ENCODE results near the gene SIX4. TPM values are rescaled to one million over a fixed set of nuclear protein-coding genes. Genes with fewer than 3 reads are reported as not detected.

Gene SIX4
- total RNA-seq, 2 experiments from 2014 or later: 2.4 to 3.1 TPM

- no peaks in the 10 kb centered on the region for H3K9me2 ChIP-seq (ENCODE audit: insufficient read depth, low read length)
- no TSS peak for BruUV-seq (replicated peaks)
- TF ChIP-seq EZH2phosphoT487 (IDR thresholded peaks at IDR 0.05; ENCODE audit: borderline replicate concordance, low read depth, low read length): no peak
- TF ChIP-seq, protein P1, sequence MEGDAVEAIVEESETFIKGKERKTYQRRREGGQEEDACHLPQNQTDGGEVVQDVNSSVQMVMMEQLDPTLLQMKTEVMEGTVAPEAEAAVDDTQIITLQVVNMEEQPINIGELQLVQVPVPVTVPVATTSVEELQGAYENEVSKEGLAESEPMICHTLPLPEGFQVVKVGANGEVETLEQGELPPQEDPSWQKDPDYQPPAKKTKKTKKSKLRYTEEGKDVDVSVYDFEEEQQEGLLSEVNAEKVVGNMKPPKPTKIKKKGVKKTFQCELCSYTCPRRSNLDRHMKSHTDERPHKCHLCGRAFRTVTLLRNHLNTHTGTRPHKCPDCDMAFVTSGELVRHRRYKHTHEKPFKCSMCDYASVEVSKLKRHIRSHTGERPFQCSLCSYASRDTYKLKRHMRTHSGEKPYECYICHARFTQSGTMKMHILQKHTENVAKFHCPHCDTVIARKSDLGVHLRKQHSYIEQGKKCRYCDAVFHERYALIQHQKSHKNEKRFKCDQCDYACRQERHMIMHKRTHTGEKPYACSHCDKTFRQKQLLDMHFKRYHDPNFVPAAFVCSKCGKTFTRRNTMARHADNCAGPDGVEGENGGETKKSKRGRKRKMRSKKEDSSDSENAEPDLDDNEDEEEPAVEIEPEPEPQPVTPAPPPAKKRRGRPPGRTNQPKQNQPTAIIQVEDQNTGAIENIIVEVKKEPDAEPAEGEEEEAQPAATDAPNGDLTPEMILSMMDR (conservative IDR thresholded peaks at IDR 0.05; ENCODE audit: low read length): no peak
Measured at GRCh38 chr14:60707858-60708257, 16.3 kb downstream of the SIX4 start.

DNA sequence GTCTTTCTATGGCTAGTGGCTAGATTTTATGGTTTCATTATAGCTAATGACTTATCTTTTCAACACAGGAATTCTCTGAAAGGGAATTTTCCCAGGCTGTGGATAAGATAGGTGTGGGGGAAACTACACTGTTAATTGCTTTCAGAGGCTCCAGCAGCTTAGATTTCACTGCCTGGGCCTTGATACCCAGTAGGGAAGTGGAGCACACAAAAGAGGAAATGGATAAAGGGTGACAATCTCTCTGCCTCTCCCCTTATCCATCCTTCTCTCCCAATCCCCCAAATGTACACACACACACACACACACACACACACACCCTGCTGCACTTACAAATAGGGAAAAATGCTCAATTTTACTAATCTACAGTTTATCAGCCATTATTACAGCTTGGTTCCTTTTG, 19.1 kb downstream of the SIX4 start:
- peaks cover 12% of the 10 kb centered on the region; the same call in 1 of the 2 replicates for H3K9me3 ChIP-seq (ENCODE audit: low read length)
- BruUV-seq (replicated peaks): no TSS peak
- H3K9me2 ChIP-seq (ENCODE audit: insufficient read depth, low read length): no peaks in the 10 kb centered on the region
- no peak overlapping the region for H3K4me3 ChIP-seq (ENCODE audit: low read depth, low read length, poor library complexity, severe bottlenecking)
- TF ChIP-seq, protein P1 (conservative IDR thresholded peaks at IDR 0.05; ENCODE audit: low read length): no peak
- no peak for TF ChIP-seq EZH2phosphoT487 (IDR thresholded peaks at IDR 0.05; ENCODE audit: borderline replicate concordance, low read depth, low read length)
- H3K79me2 ChIP-seq (ENCODE audit: insufficient read depth, low read depth, low read length): no peaks in the 10 kb centered on the region
- ChIA-PET CTCF (ENCODE audit: unreplicated experiment) (no interaction called here), POLR2A (interaction anchor here (0.5 to 0.7 kb wide), 3 partner anchors 9 to 409 kb away, joined by 3 read pairs; no protein-coding TSS in a partner anchor)
- no peak overlapping the region for H3K27ac ChIP-seq (ENCODE audit: low read depth, low read length, poor library complexity, severe bottlenecking)
- intact Hi-C loops (cut with micrococcal nuclease; ENCODE audit: unreplicated experiment): no loop called here
- H3K4me1 ChIP-seq (ENCODE audit: insufficient read depth, low read length, poor library complexity, severe bottlenecking): no peaks in the 10 kb centered on the region
- H4K20me1 ChIP-seq (ENCODE audit: insufficient read depth, low read length): no peaks in the 10 kb centered on the region
- H3K4me2 ChIP-seq (ENCODE audit: low read length): no peak overlapping the region
- H3K36me3 ChIP-seq (ENCODE audit: insufficient read depth, low read length): no peaks in the 10 kb centered on the region
- H2AFZ ChIP-seq (ENCODE audit: low read length): no peak overlapping the region
- DNase-seq (ENCODE audit: low spot score): no peak

More at GRCh38 chr14:60707858-60708257, 16.3 kb downstream of the SIX4 start:
- intact Hi-C loops (cut with micrococcal nuclease; ENCODE audit: unreplicated experiment): no loop called here
- no peak overlapping the region for H3K4me3 ChIP-seq (ENCODE audit: low read depth, low read length, poor library complexity, severe bottlenecking)
- no peaks in the 10 kb centered on the region for H3K79me2 ChIP-seq (ENCODE audit: insufficient read depth, low read depth, low read length)
- ChIA-PET CTCF (ENCODE audit: unreplicated experiment) (no interaction called here), POLR2A (no interaction called here)
- no peaks in the 10 kb centered on the region for H3K9me3 ChIP-seq (ENCODE audit: low read length)
- H3K27ac ChIP-seq (ENCODE audit: low read depth, low read length, poor library complexity, severe bottlenecking): no peak overlapping the region
- H3K4me1 ChIP-seq (ENCODE audit: insufficient read depth, low read length, poor library complexity, severe bottlenecking): no peaks in the 10 kb centered on the region
- DNase-seq (ENCODE audit: low spot score): no peak
- H3K4me2 ChIP-seq (ENCODE audit: low read length): no peak overlapping the region
- H4K20me1 ChIP-seq (ENCODE audit: insufficient read depth, low read length): no peaks in the 10 kb centered on the region
- no peaks in the 10 kb centered on the region for H3K36me3 ChIP-seq (ENCODE audit: insufficient read depth, low read length)
- no peak overlapping the region for H2AFZ ChIP-seq (ENCODE audit: low read length)

DNA sequence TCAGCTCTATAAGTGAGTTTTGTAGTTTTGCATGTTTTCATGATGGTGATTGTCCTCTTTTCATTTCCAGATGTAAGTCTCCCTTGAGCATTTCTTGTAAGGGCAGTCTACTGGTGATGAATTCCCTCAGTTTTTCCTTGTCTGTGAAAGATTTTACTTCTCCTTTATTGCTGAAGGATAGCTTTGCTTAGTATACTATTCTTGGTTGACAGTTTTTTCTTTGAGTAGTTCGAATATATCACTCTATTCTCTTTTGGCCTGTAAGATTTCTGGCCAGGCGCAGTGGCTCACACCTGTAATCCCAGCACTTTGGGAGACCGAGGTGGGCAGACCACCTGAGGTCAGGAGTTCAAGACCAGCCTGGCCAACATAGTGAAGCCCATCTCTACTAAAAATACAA, 23.6 kb downstream of the SIX4 start:
- no TSS peak for BruUV-seq (replicated peaks)
- intact Hi-C loops (cut with micrococcal nuclease; ENCODE audit: unreplicated experiment): no loop called here
- CTCF ChIA-PET (ENCODE audit: unreplicated experiment): no interaction called here

More for the DNA sequence above, 23.6 kb downstream of the SIX4 start:
- Histone ChIP-seq H3K27ac (ENCODE audit: low read depth, low read length, poor library complexity, severe bottlenecking) (no peak overlapping the region), H3K4me2 (ENCODE audit: low read length) (no peak overlapping the region), H3K9me3 (ENCODE audit: low read length) (peaks cover 12% of the 10 kb centered on the region; the same call in 1 of the 2 replicates), H2AFZ (ENCODE audit: low read length) (no peak overlapping the region), H3K4me1 (ENCODE audit: insufficient read depth, low read length, poor library complexity, severe bottlenecking) (no peaks in the 10 kb centered on the region), H3K36me3 (ENCODE audit: insufficient read depth, low read length) (no peaks in the 10 kb centered on the region), H3K4me3 (ENCODE audit: low read depth, low read length, poor library complexity, severe bottlenecking) (no peak overlapping the region), H3K79me2 (ENCODE audit: insufficient read depth, low read depth, low read length) (no peaks in the 10 kb centered on the region), H3K9me2 (ENCODE audit: insufficient read depth, low read length) (no peaks in the 10 kb centered on the region), H4K20me1 (ENCODE audit: insufficient read depth, low read length) (no peaks in the 10 kb centered on the region)
- POLR2A ChIA-PET: interaction anchor here (0.6 kb wide), 2 partner anchors 532 to 1418 kb away, joined by 3 to 4 read pairs; no protein-coding TSS in a partner anchor
- TF ChIP-seq EZH2phosphoT487 (IDR thresholded peaks at IDR 0.05; ENCODE audit: borderline replicate concordance, low read depth, low read length): no peak
- TF ChIP-seq, protein P1 (conservative IDR thresholded peaks at IDR 0.05; ENCODE audit: low read length): no peak
- no peak for DNase-seq (ENCODE audit: low spot score)
